Neural crest cell (in vitro differentiated cells): Measurements from ENCODE around the gene CAPN8. TPM values are rescaled to one million over a fixed set of nuclear protein-coding genes. Genes with fewer than 3 reads are reported as not detected.
A peak's percentile ranks its signal among the peaks of the same experiment; 100 is the strongest.

Source experiments
- DNase-seq: peaks from one replicate; pipeline ENCODE4 v3.0.0; 2021; ENCODE audit warnings: low read depth, mixed read lengths, low spot score
- H3K27ac Mint-ChIP-seq: one replicate; pipeline ENCODE4 v1.8.0; 2021; ENCODE audit warnings: mild to moderate bottlenecking, mixed read lengths; ENCODE audit not compliant: unreplicated experiment
- H3K27me3 Mint-ChIP-seq: 2 replicates; pipeline ENCODE4 v1.8.0; 2021; ENCODE audit warnings: low read depth, mild to moderate bottlenecking, mixed read lengths
- H3K36me3 Mint-ChIP-seq: 2 replicates; pipeline ENCODE4 v1.8.0; 2021; ENCODE audit warnings: low read depth, mild to moderate bottlenecking, mixed read lengths
- H3K4me1 Mint-ChIP-seq: 2 replicates; pipeline ENCODE4 v1.8.0; 2021; ENCODE audit warnings: mixed read lengths
- H3K4me3 Mint-ChIP-seq: one replicate; pipeline ENCODE4 v1.8.0; 2021; ENCODE audit warnings: mild to moderate bottlenecking, mixed read lengths
- H3K9me3 Mint-ChIP-seq: 2 replicates; pipeline ENCODE4 v1.8.0; 2021; ENCODE audit warnings: mixed read lengths
- CTCF ChIP-seq: fragments of 200-600 bp; sonication (generic); conservative IDR thresholded peaks from 2 replicates; pipeline ENCODE4 v1.5.0; 2021; ENCODE audit warnings: antibody characterized with exemption, mild to moderate bottlenecking
- total RNA-seq: library from RNA; stranded (reverse); gene quantifications from 2 replicates; pipeline ENCODE4 v1.2.1, GENCODE V29; 2021

Gene CAPN8
- total RNA-seq, 1 donor from 2014 or later: not detected

GRCh38 chr1:223682502-223682901 lies 17.0 kb upstream of the CAPN8 start:
- Mint-ChIP-seq H3K36me3 (no peaks in the 10 kb centered on the region), H3K4me3 (no peak overlapping the region), H3K27ac (no peak overlapping the region), H3K9me3 (no peaks in the 10 kb centered on the region), H3K27me3 (peaks cover 34% of the 10 kb centered on the region), H3K4me1 (no peaks in the 10 kb centered on the region)
- no peak for TF ChIP-seq CTCF
- no peak for DNase-seq

- H3K27me3 Mint-ChIP-seq: peaks cover 20% of the 10 kb centered on the region
- H3K4me1 Mint-ChIP-seq: no peaks in the 10 kb centered on the region
- DNase-seq: no peak
- H3K36me3 Mint-ChIP-seq: no peaks in the 10 kb centered on the region
- no peak overlapping the region for H3K4me3 Mint-ChIP-seq
- H3K9me3 Mint-ChIP-seq: peaks cover 6% of the 10 kb centered on the region
- H3K27ac Mint-ChIP-seq: no peak overlapping the region
- TF ChIP-seq CTCF: no peak
Observed at GRCh38 chr1:223680188-223680587, 14.7 kb upstream of the CAPN8 start.

- H3K4me1 Mint-ChIP-seq: no peaks in the 10 kb centered on the region
- DNase-seq: no peak
Observed at GRCh38 chr1:223678841-223679240, 13.3 kb upstream of the CAPN8 start.

GRCh38 chr1:223674119-223674890 lies 8.8 kb upstream of the CAPN8 start:
- Mint-ChIP-seq H3K36me3 (peaks cover 4% of the 10 kb centered on the region), H3K4me3 (no peak overlapping the region), H3K27ac (no peak overlapping the region), H3K9me3 (peaks cover 16% of the 10 kb centered on the region), H3K4me1 (no peaks in the 10 kb centered on the region), H3K27me3 (no peaks in the 10 kb centered on the region)
- no peak for DNase-seq
- no peak for TF ChIP-seq CTCF

More at GRCh38 chr1:223678841-223679240, 13.3 kb upstream of the CAPN8 start:
- peaks cover 11% of the 10 kb centered on the region for H3K9me3 Mint-ChIP-seq
- H3K27me3 Mint-ChIP-seq: peaks cover 16% of the 10 kb centered on the region
- H3K27ac Mint-ChIP-seq: no peak overlapping the region
- TF ChIP-seq CTCF: no peak
- H3K36me3 Mint-ChIP-seq: peaks cover 4% of the 10 kb centered on the region
- H3K4me3 Mint-ChIP-seq: no peak overlapping the region

- peaks cover 10% of the 10 kb centered on the region for H3K9me3 Mint-ChIP-seq
- H3K36me3 Mint-ChIP-seq: peaks cover 4% of the 10 kb centered on the region
- no peak overlapping the region for H3K27ac Mint-ChIP-seq
- peaks cover 3% of the 10 kb centered on the region for H3K27me3 Mint-ChIP-seq
- H3K4me3 Mint-ChIP-seq: no peak overlapping the region
- no peaks in the 10 kb centered on the region for H3K4me1 Mint-ChIP-seq
- TF ChIP-seq CTCF: peak; percentile 63
- peak; percentile 17 for DNase-seq
Observed at GRCh38 chr1:223670458-223671159, 5.1 kb upstream of the CAPN8 start.
